Astrocyte (in vitro differentiated cells and primary cell): ENCODE measurements around the gene WDR75. TPM values are rescaled to one million over a fixed set of nuclear protein-coding genes. Genes with fewer than 3 reads are reported as not detected.

Source experiments
- DNase-seq: peaks from one replicate; pipeline ENCODE4 v3.0.0-alpha.2; 2010; ENCODE audit warnings: low read depth
- FAIRE-seq: peaks from 2 replicates; lab custom pipeline; 2011; peaks lifted over from hg19 to GRCh38; lab: Jason Lieb, UNC
- H2AFZ ChIP-seq: 2 replicates; pipeline ENCODE4 v1.6.0; 2012; ENCODE audit warnings: low read depth, low read length, inconsistent platforms
- H3K27ac ChIP-seq: 2 replicates; pipeline ENCODE4 v1.5.1; 2011; ENCODE audit warnings: low read depth, low read length, inconsistent platforms
- H3K27me3 ChIP-seq: 2 replicates; pipeline ENCODE4 v1.6.0; 2011; ENCODE audit warnings: low read length, inconsistent platforms; ENCODE audit not compliant: insufficient read depth
- H3K36me3 ChIP-seq: 2 replicates; pipeline ENCODE4 v1.5.1; 2011; ENCODE audit warnings: low read length, inconsistent platforms; ENCODE audit not compliant: insufficient read depth
- H3K4me1 ChIP-seq: 2 replicates; pipeline ENCODE4 v1.5.1; 2011; ENCODE audit warnings: low read length, inconsistent platforms; ENCODE audit not compliant: insufficient read depth
- H3K4me2 ChIP-seq: 2 replicates; pipeline ENCODE4 v1.6.0; 2012; ENCODE audit warnings: low read length, inconsistent platforms
- H3K4me3 ChIP-seq: 2 replicates; pipeline ENCODE4 v1.5.1; 2011; ENCODE audit warnings: low read depth, mild to moderate bottlenecking, low read length, inconsistent platforms; ENCODE audit not compliant: insufficient read depth
- H3K79me2 ChIP-seq: 2 replicates; pipeline ENCODE4 v1.6.0; 2012; ENCODE audit warnings: mild to moderate bottlenecking, low read length, inconsistent platforms; ENCODE audit not compliant: insufficient read depth
- H3K9ac ChIP-seq: 2 replicates; pipeline ENCODE4 v1.6.0; 2012; ENCODE audit warnings: mild to moderate bottlenecking, low read length, inconsistent platforms
- H3K9me3 ChIP-seq: 2 replicates; pipeline ENCODE4 v1.5.1; 2012; ENCODE audit warnings: low read depth, mild to moderate bottlenecking, low read length, inconsistent platforms; ENCODE audit not compliant: insufficient read depth
- H4K20me1 ChIP-seq: 2 replicates; pipeline ENCODE4 v1.6.0; 2012; ENCODE audit warnings: low read length, inconsistent platforms; ENCODE audit not compliant: insufficient read depth
- H3K27ac Mint-ChIP-seq: one replicate; pipeline ENCODE4 v1.8.0; 2021; ENCODE audit warnings: mild to moderate bottlenecking, mixed read lengths; ENCODE audit not compliant: unreplicated experiment
- H3K27me3 Mint-ChIP-seq: one replicate; pipeline ENCODE4 v1.8.0; 2021; ENCODE audit warnings: low read depth, mixed read lengths; ENCODE audit not compliant: unreplicated experiment
- H3K36me3 Mint-ChIP-seq: one replicate; pipeline ENCODE4 v1.8.0; 2021; ENCODE audit warnings: low read depth, mixed read lengths; ENCODE audit not compliant: unreplicated experiment
- H3K4me1 Mint-ChIP-seq: one replicate; pipeline ENCODE4 v1.8.0; 2021; ENCODE audit warnings: low read depth, mixed read lengths; ENCODE audit not compliant: unreplicated experiment
- H3K4me3 Mint-ChIP-seq: one replicate; pipeline ENCODE4 v1.8.0; 2021; ENCODE audit warnings: mild to moderate bottlenecking, moderate library complexity, mixed read lengths; ENCODE audit not compliant: unreplicated experiment
- H3K9me3 Mint-ChIP-seq: one replicate; pipeline ENCODE4 v1.8.0; 2021; ENCODE audit warnings: mild to moderate bottlenecking, mixed read lengths; ENCODE audit not compliant: unreplicated experiment
- EZH2 ChIP-seq: IDR thresholded peaks from 2 replicates; pipeline ENCODE4 v1.6.1; 2012; ENCODE audit warnings: mild to moderate bottlenecking, low read length, inconsistent platforms; ENCODE audit not compliant: insufficient read depth
- total RNA-seq: library from RNA; stranded (reverse); gene quantifications from 2 replicates; pipeline ENCODE4 v1.2.1, GENCODE V29; 2021
- TF ChIP-seq, protein P1 (sequence below): IDR thresholded peaks from 2 replicates; pipeline ENCODE4 v1.5.1; 2011; ENCODE audit warnings: low read depth, mild to moderate bottlenecking, inconsistent platforms, low read length, moderate library complexity; ENCODE audit not compliant: insufficient read depth

WDR75 gene
- total RNA-seq, 1 donor from 2014 or later, result 38.9 TPM

DNA sequence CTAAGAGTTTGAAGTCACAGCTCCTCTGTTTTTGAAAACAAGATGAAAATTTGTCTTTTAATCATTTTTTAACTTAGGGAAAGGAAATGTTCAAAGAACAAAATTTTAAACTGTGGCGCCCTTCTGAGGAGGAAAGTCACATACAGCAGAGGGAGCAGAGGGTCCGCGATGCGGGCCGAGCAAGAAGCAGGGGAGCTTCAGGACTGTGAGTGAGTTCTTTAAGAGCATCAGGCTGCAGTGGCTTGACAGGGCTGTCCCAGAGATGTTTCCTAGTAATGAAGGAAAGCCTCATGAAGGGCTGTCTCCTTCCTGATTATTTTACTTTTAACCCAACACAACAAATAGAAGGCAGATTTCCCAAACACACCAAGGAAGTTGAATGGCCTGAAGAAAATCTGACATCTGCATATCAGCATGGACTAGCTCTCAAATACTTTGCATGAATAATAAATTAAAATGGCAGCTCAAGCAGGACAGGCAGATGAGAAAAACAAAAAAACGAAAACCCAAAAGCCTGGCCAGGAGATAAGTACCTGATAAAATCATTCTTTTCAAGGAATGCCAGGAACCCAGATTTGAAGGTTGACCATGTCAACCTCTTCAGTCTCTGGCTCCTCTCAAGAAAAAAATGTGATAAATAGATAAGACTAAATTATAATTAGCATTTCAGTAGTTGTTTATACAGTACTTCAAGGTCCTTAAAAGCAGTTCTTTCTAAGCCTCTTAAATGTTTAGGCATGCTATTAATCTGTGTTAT, 78.5 kb downstream of the WDR75 start:
- H3K36me3 Mint-ChIP-seq, result no peaks in the 10 kb centered on the region
- FAIRE-seq, result no peak

DNA sequence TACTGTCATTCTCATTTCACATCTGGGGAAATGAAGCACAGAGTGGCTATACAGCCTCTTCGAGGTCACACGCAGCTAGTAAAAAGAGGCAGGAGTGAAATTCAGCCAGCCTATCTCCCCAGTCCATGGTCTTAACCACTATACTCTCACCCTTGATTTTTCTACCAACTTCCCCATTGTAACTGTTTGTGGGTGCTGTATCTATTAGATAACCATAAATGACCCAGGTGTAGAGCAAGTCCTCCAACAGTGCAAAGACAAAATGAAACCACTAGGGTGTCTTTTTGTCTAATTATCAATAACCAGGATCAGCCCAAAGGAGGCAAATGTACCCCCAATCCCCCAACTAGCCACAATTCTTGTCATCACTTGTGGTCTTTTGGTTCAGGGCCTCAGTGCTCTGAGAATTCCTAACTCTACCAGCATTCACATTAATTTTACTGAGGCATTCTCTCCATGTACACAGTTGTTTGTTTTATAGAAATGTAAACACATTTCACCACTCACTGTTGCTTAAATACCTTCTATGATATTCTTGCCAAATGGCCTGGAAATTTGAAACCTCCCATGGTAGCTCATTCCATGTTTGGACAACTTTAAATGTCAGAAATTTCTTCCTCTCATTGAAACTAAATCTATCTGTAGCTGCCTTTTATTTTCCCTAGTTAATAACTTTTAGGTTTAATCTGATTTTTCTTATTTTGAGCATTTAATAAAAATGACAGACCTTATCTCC, 80.6 kb downstream of the WDR75 start:
- H3K4me1 ChIP-seq, result no peaks in the 10 kb centered on the region
- H3K9ac ChIP-seq, result no peak overlapping the region
- FAIRE-seq, result no peak
- H4K20me1 ChIP-seq, result no peaks in the 10 kb centered on the region
- no peaks in the 10 kb centered on the region for H3K9me3 ChIP-seq
- Mint-ChIP-seq H3K36me3 (no peaks in the 10 kb centered on the region), H3K27me3 (no peaks in the 10 kb centered on the region), H3K27ac (no peak overlapping the region), H3K4me3 (no peak overlapping the region), H3K9me3 (no peaks in the 10 kb centered on the region), H3K4me1 (peaks cover 3% of the 10 kb centered on the region)
- no peak overlapping the region for H2AFZ ChIP-seq
- no peaks in the 10 kb centered on the region for H3K36me3 ChIP-seq
- H3K79me2 ChIP-seq, result no peaks in the 10 kb centered on the region
- H3K27me3 ChIP-seq, result no peaks in the 10 kb centered on the region
- no peak for DNase-seq
- no peak overlapping the region for H3K27ac ChIP-seq
- H3K4me2 ChIP-seq, result no peak overlapping the region
- TF ChIP-seq, protein P1, sequence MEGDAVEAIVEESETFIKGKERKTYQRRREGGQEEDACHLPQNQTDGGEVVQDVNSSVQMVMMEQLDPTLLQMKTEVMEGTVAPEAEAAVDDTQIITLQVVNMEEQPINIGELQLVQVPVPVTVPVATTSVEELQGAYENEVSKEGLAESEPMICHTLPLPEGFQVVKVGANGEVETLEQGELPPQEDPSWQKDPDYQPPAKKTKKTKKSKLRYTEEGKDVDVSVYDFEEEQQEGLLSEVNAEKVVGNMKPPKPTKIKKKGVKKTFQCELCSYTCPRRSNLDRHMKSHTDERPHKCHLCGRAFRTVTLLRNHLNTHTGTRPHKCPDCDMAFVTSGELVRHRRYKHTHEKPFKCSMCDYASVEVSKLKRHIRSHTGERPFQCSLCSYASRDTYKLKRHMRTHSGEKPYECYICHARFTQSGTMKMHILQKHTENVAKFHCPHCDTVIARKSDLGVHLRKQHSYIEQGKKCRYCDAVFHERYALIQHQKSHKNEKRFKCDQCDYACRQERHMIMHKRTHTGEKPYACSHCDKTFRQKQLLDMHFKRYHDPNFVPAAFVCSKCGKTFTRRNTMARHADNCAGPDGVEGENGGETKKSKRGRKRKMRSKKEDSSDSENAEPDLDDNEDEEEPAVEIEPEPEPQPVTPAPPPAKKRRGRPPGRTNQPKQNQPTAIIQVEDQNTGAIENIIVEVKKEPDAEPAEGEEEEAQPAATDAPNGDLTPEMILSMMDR, result no peak
- TF ChIP-seq EZH2, result no peak
- no peak overlapping the region for H3K4me3 ChIP-seq

More for the DNA sequence above, 78.5 kb downstream of the WDR75 start:
- Histone ChIP-seq H4K20me1 (no peaks in the 10 kb centered on the region), H3K9ac (no peak overlapping the region), H3K27ac (no peak overlapping the region), H3K9me3 (no peaks in the 10 kb centered on the region), H3K4me2 (no peak overlapping the region), H3K27me3 (peaks cover 3% of the 10 kb centered on the region), H3K79me2 (no peaks in the 10 kb centered on the region), H3K4me3 (no peak overlapping the region), H2AFZ (no peak overlapping the region), H3K36me3 (no peaks in the 10 kb centered on the region), H3K4me1 (no peaks in the 10 kb centered on the region)
- Mint-ChIP-seq H3K9me3 (no peaks in the 10 kb centered on the region), H3K4me3 (no peak overlapping the region), H3K27ac (no peak overlapping the region), H3K4me1 (peaks cover 3% of the 10 kb centered on the region), H3K27me3 (no peaks in the 10 kb centered on the region)
- DNase-seq, result no peak
- TF ChIP-seq, protein P1, result no peak
- no peak for TF ChIP-seq EZH2
